GM12891 (cell line): ENCODE results near the gene GON4L.

Experiments used
- PAX5 ChIP-seq: IDR thresholded peaks from 2 replicates; pipeline ENCODE4 v1.6.1; 2011; ENCODE audit warnings: low read length, moderate library complexity, mild to moderate bottlenecking; ENCODE audit not compliant: insufficient read depth, severe bottlenecking
- POLR2A ChIP-seq: IDR thresholded peaks from 2 replicates; pipeline ENCODE4 v1.6.1; 2011; ENCODE audit warnings: low read depth, low read length, control low read depth
- POLR2AphosphoS5 ChIP-seq: IDR thresholded peaks from 2 replicates; pipeline ENCODE4 v1.6.1; 2011; ENCODE audit warnings: low read depth, low read length, control low read depth

GRCh38 chr1:155833665-155834295 is 23.2 kb downstream of the GON4L start:
- no peak for TF ChIP-seq POLR2A
- TF ChIP-seq POLR2AphosphoS5, result no peak
- no peak for TF ChIP-seq PAX5
